ENCODE results near the gene SLC17A4. TPM values are rescaled to one million over a fixed set of nuclear protein-coding genes. Genes with fewer than 3 reads are reported as not detected.

Gene SLC17A4
- total RNA-seq, 1 experiment from 2014 or later, result not detected

DNA sequence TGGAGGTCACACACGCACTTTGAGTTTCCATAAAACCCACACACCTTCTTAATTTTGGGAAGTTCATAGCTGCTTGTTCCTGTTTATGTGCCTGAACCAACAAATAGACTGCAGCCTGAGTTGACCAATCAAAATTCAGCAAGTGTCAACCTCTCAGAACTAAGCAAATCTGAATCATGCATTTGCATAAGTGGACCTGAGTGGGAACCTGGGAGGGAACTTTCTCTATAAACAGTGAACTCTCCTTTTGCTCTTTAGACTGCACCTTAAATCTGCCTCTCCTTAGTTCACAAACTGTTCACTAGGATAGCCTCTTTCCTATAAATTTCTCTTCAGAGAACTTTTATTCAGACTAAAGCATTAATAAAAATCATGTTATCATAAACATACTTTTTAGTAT lies 39.4 kb downstream of the SLC17A4 start:
- Mint-ChIP-seq H3K4me1 (no peaks in the 10 kb centered on the region), H3K9me3 (no peaks in the 10 kb centered on the region), H3K27me3 (ENCODE audit: low read depth) (no peaks in the 10 kb centered on the region), H3K4me3 (no peak overlapping the region), H3K27ac (no peak overlapping the region), H3K36me3 (ENCODE audit: insufficient read depth in 1 of 3, low read depth in 3 of 3) (no peaks in the 10 kb centered on the region)
- H3K56ac ChIP-seq (ENCODE audit: insufficient read length, low read depth, low read length), result no peak overlapping the region
- no peak overlapping the region for H4K91ac ChIP-seq (ENCODE audit: insufficient read length, low read depth, low read length)
- no peak overlapping the region for H2BK15ac ChIP-seq (ENCODE audit: low read depth, low read length)
- no peak overlapping the region for H3K27ac ChIP-seq (ENCODE audit: insufficient read length, low read depth, low read length)
- H3K27me3 ChIP-seq (ENCODE audit: insufficient read depth, low read length), result no peaks in the 10 kb centered on the region
- no peaks in the 10 kb centered on the region for H4K20me1 ChIP-seq (ENCODE audit: control insufficient read depth, insufficient read depth, insufficient read length)
- H3T11ph ChIP-seq (ENCODE audit: low read length), result no peak overlapping the region
- H3K18ac ChIP-seq (ENCODE audit: insufficient read length, low read depth, low read length), result no peak overlapping the region
- no peak overlapping the region for H2BK120ac ChIP-seq (ENCODE audit: low read depth, low read length, poor library complexity, severe bottlenecking)
- no peaks in the 10 kb centered on the region for H3K23me2 ChIP-seq (ENCODE audit: insufficient read length, low read depth, low read length, poor library complexity, severe bottlenecking)
- no peak overlapping the region for H4K8ac ChIP-seq (replicated peaks; ENCODE audit: insufficient read length, low read depth, low read length)
- no peaks in the 10 kb centered on the region for H3K79me1 ChIP-seq (ENCODE audit: insufficient read depth, low read depth, low read length, poor library complexity, severe bottlenecking)
- H2AK5ac ChIP-seq (ENCODE audit: insufficient read length, low read length), result no peak overlapping the region
- no peak overlapping the region for H3K14ac ChIP-seq (ENCODE audit: insufficient read depth, low read length)
- H4K5ac ChIP-seq (ENCODE audit: insufficient read length, low read depth, low read length), result no peak overlapping the region
- H3K4ac ChIP-seq (ENCODE audit: low read depth, low read length), result no peak overlapping the region
- no peak overlapping the region for H3K23ac ChIP-seq (ENCODE audit: insufficient read length, low read depth, low read length)
- no peaks in the 10 kb centered on the region for H3K79me2 ChIP-seq (ENCODE audit: insufficient read depth, low read length)
- no CpG with 5 or more reads among the region's 1 CpG for WGBS (ENCODE audit: extremely low coverage, insufficient read length, low lambda C conversion rate)
- H2AFZ ChIP-seq (ENCODE audit: low read length), result no peak overlapping the region
- no peaks in the 10 kb centered on the region for H3K4me1 ChIP-seq (ENCODE audit: insufficient read depth, low read length)
- H2BK20ac ChIP-seq (ENCODE audit: low read depth, low read length, poor library complexity, severe bottlenecking), result no peak overlapping the region
- no peaks in the 10 kb centered on the region for H3K9me3 ChIP-seq (ENCODE audit: control insufficient read depth, low read depth, low read length)
- TF ChIP-seq, protein P1, sequence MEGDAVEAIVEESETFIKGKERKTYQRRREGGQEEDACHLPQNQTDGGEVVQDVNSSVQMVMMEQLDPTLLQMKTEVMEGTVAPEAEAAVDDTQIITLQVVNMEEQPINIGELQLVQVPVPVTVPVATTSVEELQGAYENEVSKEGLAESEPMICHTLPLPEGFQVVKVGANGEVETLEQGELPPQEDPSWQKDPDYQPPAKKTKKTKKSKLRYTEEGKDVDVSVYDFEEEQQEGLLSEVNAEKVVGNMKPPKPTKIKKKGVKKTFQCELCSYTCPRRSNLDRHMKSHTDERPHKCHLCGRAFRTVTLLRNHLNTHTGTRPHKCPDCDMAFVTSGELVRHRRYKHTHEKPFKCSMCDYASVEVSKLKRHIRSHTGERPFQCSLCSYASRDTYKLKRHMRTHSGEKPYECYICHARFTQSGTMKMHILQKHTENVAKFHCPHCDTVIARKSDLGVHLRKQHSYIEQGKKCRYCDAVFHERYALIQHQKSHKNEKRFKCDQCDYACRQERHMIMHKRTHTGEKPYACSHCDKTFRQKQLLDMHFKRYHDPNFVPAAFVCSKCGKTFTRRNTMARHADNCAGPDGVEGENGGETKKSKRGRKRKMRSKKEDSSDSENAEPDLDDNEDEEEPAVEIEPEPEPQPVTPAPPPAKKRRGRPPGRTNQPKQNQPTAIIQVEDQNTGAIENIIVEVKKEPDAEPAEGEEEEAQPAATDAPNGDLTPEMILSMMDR (conservative IDR thresholded peaks at IDR 0.05), result no peak
- no peak overlapping the region for H3K9ac ChIP-seq (ENCODE audit: extremely low read depth, insufficient read length, low read length)
- no peak overlapping the region for H2BK12ac ChIP-seq (ENCODE audit: insufficient read length, low read depth, low read length)
- no peak for DNase-seq
- H2BK5ac ChIP-seq (ENCODE audit: insufficient read length, low read length), result no peak overlapping the region
- H3K4me2 ChIP-seq (ENCODE audit: insufficient read depth, insufficient read length, low read length), result no peak overlapping the region
